ENCODE measurements around the gene CTNNBIP1.

GRCh38 chr1:9874959-9875635 lies 35.0 kb downstream of the CTNNBIP1 start:
- peak; percentile 94 for TF ChIP-seq CTCF (IDR thresholded peaks at IDR 0.05)
- TF ChIP-seq REST (IDR thresholded peaks at IDR 0.05; ENCODE audit: low read depth, low read length) = no peak
- no peak for TF ChIP-seq TAF1 (IDR thresholded peaks at IDR 0.05; ENCODE audit: borderline replicate concordance, low read depth, low read length)
- TF ChIP-seq ELF1 (IDR thresholded peaks at IDR 0.05) = no peak
- no peak for TF ChIP-seq GABPA (IDR thresholded peaks at IDR 0.05; ENCODE audit: low read depth)
- TF ChIP-seq ZBTB33 (IDR thresholded peaks at IDR 0.05; ENCODE audit: borderline replicate concordance, low read depth) = no peak
- no peak for TF ChIP-seq POLR2AphosphoS5 (IDR thresholded peaks at IDR 0.05; ENCODE audit: low read depth, low read length)
- TF ChIP-seq EP300 (IDR thresholded peaks at IDR 0.05; ENCODE audit: borderline replicate concordance in 1 of 2, low read depth in 1 of 2, low read length in 1 of 2) = no peak
- TF ChIP-seq FOXJ3 (CRISPR knock-in tag; IDR thresholded peaks at IDR 0.05) = no peak
- TF ChIP-seq SMC3 (IDR thresholded peaks at IDR 0.05; ENCODE audit: low read depth, low read length) = peak; percentile 90
- no peak for TF ChIP-seq USF1 (IDR thresholded peaks at IDR 0.05; ENCODE audit: borderline replicate concordance, low read depth)
- no peak for TF ChIP-seq MEF2A (IDR thresholded peaks at IDR 0.05; ENCODE audit: borderline replicate concordance, low read depth)
- no peak for TF ChIP-seq JUND (IDR thresholded peaks at IDR 0.05)

All from SK-N-SH (cell line).